GM13976 (cell line): ENCODE measurements around the gene ELP4.

ENCODE experiments used
- DNase-seq: peaks from one replicate; pipeline ENCODE4 v3.0.0; 2012; ENCODE audit warnings: low spot score
- CTCF ChIP-seq: IDR thresholded peaks from 2 replicates; pipeline ENCODE4 v1.5.1; 2012; ENCODE audit warnings: borderline replicate concordance, mild to moderate bottlenecking; ENCODE audit not compliant: insufficient read depth; ENCODE audit errors: extremely low read depth, missing control alignments, control extremely low read depth
- in situ Hi-C: fragments of 300-500 bp; cut with MboI; formaldehyde crosslinking; loops from one replicate; pipeline ENCODE4 v1.12.0; 2022; ENCODE audit warnings: low sequenced_read_pairs, mixed read lengths, inconsistent platforms; ENCODE audit not compliant: unreplicated experiment

Gene ELP4

DNA sequence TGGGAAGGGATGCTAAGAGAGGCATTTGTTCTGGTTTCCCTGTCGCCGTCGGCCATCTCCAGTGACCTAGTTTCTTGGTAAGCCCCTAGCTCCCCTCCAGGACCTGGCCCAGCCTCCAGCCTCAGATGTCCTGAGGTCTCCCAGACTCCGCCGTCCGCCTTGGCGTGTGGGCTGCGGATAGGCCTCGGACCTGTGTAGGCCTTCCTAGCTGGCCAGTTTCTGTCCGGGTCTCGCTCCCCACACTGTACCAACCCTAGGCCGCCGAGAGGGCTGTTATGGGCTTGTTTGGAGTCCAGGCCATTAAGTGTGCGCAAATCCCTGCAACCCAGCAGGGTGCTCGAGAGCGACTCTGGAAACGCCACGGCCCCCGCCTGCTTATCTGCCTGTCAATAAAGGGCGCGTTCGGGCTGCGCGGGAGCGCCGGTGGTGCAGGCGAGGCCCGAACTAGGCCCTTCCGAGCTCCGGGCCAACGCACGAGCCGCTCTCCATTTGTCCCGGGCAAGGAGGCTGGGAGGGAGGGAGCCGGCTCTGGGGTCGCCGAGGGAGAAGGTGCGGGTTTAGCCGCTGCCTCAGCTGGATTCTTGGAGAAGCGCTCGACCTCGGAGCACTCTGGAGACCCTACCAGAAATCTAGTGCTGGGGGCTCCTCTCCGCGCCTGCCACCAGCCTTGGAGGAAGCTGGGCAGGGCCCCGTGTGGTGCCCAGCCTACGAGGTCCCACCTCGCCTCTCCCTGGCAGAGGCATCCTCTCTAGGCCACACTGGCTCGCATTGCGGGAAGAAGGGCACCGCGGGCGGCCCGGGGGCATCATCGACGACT lies 310.3 kb downstream of the ELP4 start:
- no peak for TF ChIP-seq CTCF
- peak; percentile 32 for DNase-seq
- in situ Hi-C loops: no loop called here

DNA sequence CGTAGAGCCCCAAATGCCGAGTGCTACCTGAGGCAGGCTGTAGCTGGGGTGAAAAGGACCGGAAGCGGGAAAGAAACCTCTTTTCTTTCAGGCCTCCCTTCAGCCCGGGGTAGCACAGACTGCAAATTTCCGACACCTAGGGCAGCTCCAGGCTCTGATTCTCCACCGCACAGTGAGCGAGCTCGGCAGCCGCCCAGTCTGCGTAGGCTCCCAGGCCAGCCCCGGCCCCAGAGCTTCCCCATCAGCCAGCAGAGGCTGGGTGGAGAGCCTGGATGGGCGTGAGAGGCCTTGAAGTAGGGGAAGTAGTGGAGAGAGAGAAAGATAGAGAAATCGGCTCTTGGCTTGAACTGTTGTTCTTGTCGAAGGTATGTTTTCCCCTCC lies 310.9 kb downstream of the ELP4 start:
- DNase-seq: peak; percentile 24
- TF ChIP-seq CTCF: no peak
- in situ Hi-C loops: no loop called here

DNA sequence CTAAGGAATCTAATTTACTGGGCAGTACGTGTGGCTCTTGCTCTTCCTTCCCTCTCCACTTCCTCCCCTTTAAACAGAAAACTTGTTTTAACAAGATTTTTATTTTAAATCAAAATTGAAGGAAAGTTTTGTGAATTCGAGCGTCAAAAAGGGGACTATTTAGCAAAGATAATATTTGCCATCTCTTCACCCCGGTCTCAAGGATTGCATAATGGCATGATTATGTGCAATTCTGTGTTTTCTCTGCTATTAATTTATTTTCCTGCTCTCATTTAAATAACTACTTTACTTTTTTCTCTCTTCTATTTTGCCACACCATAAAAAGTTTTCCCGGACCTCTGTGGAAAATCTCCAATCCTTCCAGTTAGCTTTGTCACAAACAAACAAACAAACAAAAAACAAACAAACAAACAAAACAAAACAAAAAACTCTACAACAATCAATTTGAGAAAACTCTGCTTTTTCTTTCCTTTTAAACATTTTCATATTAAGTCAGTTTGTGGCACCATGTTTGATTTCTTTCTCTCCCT lies 311.7 kb downstream of the ELP4 start:
- DNase-seq: no peak
- TF ChIP-seq CTCF: no peak
- in situ Hi-C loops: no loop called here

- in situ Hi-C loops: no loop called here
- no peak for TF ChIP-seq CTCF
- no peak for DNase-seq
These were observed 312.2 kb downstream of the ELP4 start for GRCh38 chr11:31821766-31822165.

- in situ Hi-C loops: no loop called here
- DNase-seq: peak; percentile 13
- no peak for TF ChIP-seq CTCF
These were observed 312.8 kb downstream of the ELP4 start for GRCh38 chr11:31822175-31822926.

DNA sequence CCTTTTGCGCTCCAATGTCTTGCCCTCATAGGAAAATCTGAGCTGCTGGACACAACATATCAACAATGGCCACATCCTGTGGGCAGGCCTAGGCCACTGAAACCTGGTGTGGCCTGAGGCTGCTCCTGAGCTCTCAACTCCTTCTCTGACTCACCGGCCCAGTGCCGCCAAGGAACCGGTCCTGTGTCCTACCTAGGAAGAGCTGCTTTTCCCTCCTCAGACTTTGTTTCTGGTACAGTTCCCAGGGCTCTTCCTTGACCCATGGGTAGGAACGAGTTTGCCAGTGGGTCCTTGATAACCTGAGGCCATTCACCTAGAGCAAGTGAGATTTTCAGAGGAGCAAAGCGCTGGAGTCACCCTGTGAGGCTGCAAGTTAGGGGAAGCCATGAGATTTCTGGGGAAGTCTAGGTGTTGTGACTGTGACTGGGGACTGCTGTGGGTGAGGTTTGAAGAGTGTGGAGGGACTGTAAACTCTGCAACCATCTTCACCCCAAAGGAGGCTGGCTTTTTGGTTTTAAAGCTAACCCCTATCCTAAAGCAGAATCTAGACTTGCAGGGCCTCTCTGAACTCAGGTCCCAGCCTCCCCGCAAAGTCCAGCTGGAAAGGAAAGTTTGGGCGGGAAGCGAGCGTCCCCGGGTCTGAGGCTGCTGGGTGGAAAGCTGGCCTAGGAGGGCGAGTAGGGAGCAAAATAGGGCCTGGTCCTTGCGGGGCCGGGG lies 313.5 kb downstream of the ELP4 start:
- peak; percentile 12 for DNase-seq
- in situ Hi-C loops: no loop called here
- no peak for TF ChIP-seq CTCF
